H1 (cell line): ENCODE results near the gene PRAME.

Experiments used
- CTCF ChIP-seq, 3 experiments: IDR thresholded peaks; 1 replicate in 2 of 3; 2 replicates in 1 of 3; pipeline versions ENCODE4 v1.5.1 to v1.6.1; 2011; ENCODE audit warnings: low read length in 3 of 3, mild to moderate bottlenecking in 3 of 3, inconsistent platforms in 2 of 3, low read depth in 1 of 3, moderate library complexity in 1 of 3; ENCODE audit not compliant: insufficient read depth in 1 of 3; ENCODE audit errors: control extremely low read depth in 1 of 3
- EP300 ChIP-seq, 2 experiments: IDR thresholded peaks; 1 replicate in 1 of 2; 2 replicates in 1 of 2; pipeline ENCODE4 v1.6.1; 2011 to 2012; ENCODE audit warnings: low read depth in 2 of 2, low read length in 2 of 2, mild to moderate bottlenecking in 2 of 2, borderline replicate concordance in 1 of 2, inconsistent platforms in 1 of 2, moderate library complexity in 1 of 2
- EZH2 ChIP-seq: fragments of 200-600 bp; sonication (generic); IDR thresholded peaks from 2 replicates; pipeline ENCODE4 v1.7.1; 2012; ENCODE audit warnings: low read depth, mild to moderate bottlenecking, moderate library complexity, low read length, inconsistent platforms; ENCODE audit not compliant: severe bottlenecking
- GABPA ChIP-seq: IDR thresholded peaks from 2 replicates; pipeline ENCODE4 v1.6.1; 2011; ENCODE audit warnings: mild to moderate bottlenecking, low read length, moderate library complexity, borderline replicate concordance; ENCODE audit not compliant: insufficient read depth
- HDAC2 ChIP-seq, 2 experiments: fragments of 300-600 bp in 1 of 2; sonication (generic) in 1 of 2; IDR thresholded peaks; 2 replicates each; pipeline ENCODE4 v1.6.1; 2011 to 2012; ENCODE audit warnings: low read depth in 2 of 2, low read length in 2 of 2, mild to moderate bottlenecking in 2 of 2, moderate library complexity in 2 of 2, borderline replicate concordance in 1 of 2, inconsistent platforms in 1 of 2
- MAFK ChIP-seq: IDR thresholded peaks from 2 replicates; pipeline ENCODE4 v1.6.1; 2012; ENCODE audit warnings: low read depth, mild to moderate bottlenecking, improper control_type of control experiment, low read length
- NRF1 ChIP-seq: IDR thresholded peaks from 2 replicates; pipeline ENCODE4 v1.6.1; 2011; ENCODE audit warnings: mild to moderate bottlenecking, low read depth, low read length, improper control_type of control experiment
- PHF8 ChIP-seq: fragments of 200-600 bp; sonication (generic); conservative IDR thresholded peaks from 2 replicates; pipeline ENCODE4 v1.7.1; 2012; ENCODE audit warnings: low read depth, mild to moderate bottlenecking, inconsistent platforms, low read length, moderate library complexity
- TAF1 ChIP-seq: IDR thresholded peaks from 2 replicates; pipeline ENCODE4 v1.6.1; 2011; ENCODE audit warnings: mild to moderate bottlenecking, low read depth, low read length
- TEAD4 ChIP-seq: IDR thresholded peaks from 2 replicates; pipeline ENCODE4 v1.6.1; 2012; ENCODE audit warnings: low read depth, low read length, inconsistent platforms, mixed read lengths

- no peak for TF ChIP-seq HDAC2 (IDR thresholded peaks at IDR 0.05; ENCODE audit: borderline replicate concordance in 1 of 2, low read depth in 2 of 2, low read length in 2 of 2)
- no peak for TF ChIP-seq TEAD4
- TF ChIP-seq TAF1: no peak
- no peak for TF ChIP-seq MAFK
- no peak for TF ChIP-seq EZH2
- no peak for TF ChIP-seq CTCF (IDR thresholded peaks at IDR 0.05; ENCODE audit: control extremely low read depth in 1 of 3, insufficient read depth in 1 of 3, low read depth in 1 of 3, low read length in 3 of 3)
- no peak for TF ChIP-seq EP300 (IDR thresholded peaks at IDR 0.05; ENCODE audit: borderline replicate concordance in 1 of 2, low read depth in 2 of 2, low read length in 2 of 2)
- TF ChIP-seq NRF1: no peak
- TF ChIP-seq GABPA: no peak
- no peak for TF ChIP-seq PHF8
These were observed 3.5 kb downstream of the PRAME start for GRCh38 chr22:22555596-22555995.
